Transverse colon (tissue), 4 donors: ENCODE measurements around the gene PHF10.

ENCODE experiments used
- CTCF ChIP-seq, 5 experiments: fragments of 200-600 bp in 3 of 5; fragments of 450-650 bp in 2 of 5; sonication (generic) in 3 of 5; IDR thresholded peaks; 1 replicate in 2 of 5; 2 replicates in 3 of 5; pipeline ENCODE4 v1.5.1; 2016 to 2017; ENCODE audit warnings: antibody characterized with exemption in 5 of 5, inconsistent platforms in 3 of 5, mild to moderate bottlenecking in 2 of 5, moderate library complexity in 1 of 5
- EP300 ChIP-seq: sonication (generic); formaldehyde crosslinking; IDR thresholded peaks from one replicate; pipeline ENCODE4 v1.6.1; 2017; ENCODE audit warnings: antibody characterized with exemption, low read depth
- POLR2A ChIP-seq: fragments of 450-650 bp; IDR thresholded peaks from one replicate; pipeline ENCODE4 v1.6.1; 2016; ENCODE audit warnings: antibody characterized with exemption, mild to moderate bottlenecking, moderate library complexity
- POLR2AphosphoS5 ChIP-seq, 3 donors: sonication (generic); formaldehyde crosslinking; IDR thresholded peaks; one replicate each; pipeline ENCODE4 v1.6.1; 2016; ENCODE audit warnings: antibody characterized with exemption in 3 of 3

- TF ChIP-seq CTCF (IDR thresholded peaks at IDR 0.05) (no peak), EP300 (no peak), POLR2AphosphoS5 (IDR thresholded peaks at IDR 0.05) (no peak), POLR2A (no peak)
These were observed 39.0 kb upstream of the PHF10 start for GRCh38 chr6:169763308-169763707.
